Heart right ventricle (tissue), 16 donors: ENCODE measurements around the gene CIPC. TPM values are rescaled to one million over a fixed set of nuclear protein-coding genes. Genes with fewer than 3 reads are reported as not detected.

Experiments used
- ATAC-seq, 8 donors: fragments of 200-7000 bp; cut with Tn5 transposase; one replicate each; pipeline ENCODE4 v1.9.1; 2020; ENCODE audit warnings: mild to moderate bottlenecking in 8 of 8, moderate library complexity in 8 of 8, moderate number of reproducible peaks in 1 of 8
- DNase-seq, 2 donors: peaks; one replicate each; pipeline ENCODE4 v3.0.0-alpha.2; 2020
- H3K27ac ChIP-seq, 10 donors: fragments of 200-600 bp; sonication (generic) in 2 of 10; one replicate each; pipeline versions ENCODE4 v1.5.0 to v1.8.0; 2020 to 2022; ENCODE audit warnings: mild to moderate bottlenecking in 3 of 10
- H3K27me3 ChIP-seq, 7 donors: fragments of 200-600 bp; one replicate each; pipeline ENCODE4 v1.8.0; 2021 to 2022; ENCODE audit warnings: mild to moderate bottlenecking in 2 of 7
- H3K36me3 ChIP-seq, 9 donors: fragments of 200-600 bp; sonication (generic) in 1 of 9; one replicate each; pipeline versions ENCODE4 v1.5.0 to v1.8.0; 2020 to 2022; ENCODE audit warnings: mild to moderate bottlenecking in 2 of 9
- H3K4me1 ChIP-seq, 9 donors: fragments of 200-600 bp; sonication (generic) in 1 of 9; one replicate each; pipeline versions ENCODE4 v1.5.0 to v1.8.0; 2020 to 2022; ENCODE audit warnings: mild to moderate bottlenecking in 4 of 9
- H3K4me3 ChIP-seq, 10 donors: fragments of 200-600 bp; sonication (generic) in 2 of 10; one replicate each; pipeline versions ENCODE4 v1.5.0 to v1.8.0; 2020 to 2022; ENCODE audit warnings: mild to moderate bottlenecking in 7 of 10, moderate library complexity in 2 of 10
- H3K9me3 ChIP-seq, 11 donors: fragments of 200-600 bp in 10 of 11; sonication (generic) in 2 of 11; one replicate each; pipeline versions ENCODE4 v1.5.0 to v1.8.0; 2013 to 2022; ENCODE audit warnings: mild to moderate bottlenecking in 2 of 11, control low read depth in 1 of 11, moderate library complexity in 1 of 11
- CTCF ChIP-seq, 9 donors: fragments of 200-600 bp; sonication (generic) in 2 of 9; IDR thresholded peaks; one replicate each; pipeline versions ENCODE4 v1.5.0 to v1.8.0; 2021 to 2022; ENCODE audit warnings: antibody characterized with exemption in 9 of 9, mild to moderate bottlenecking in 5 of 9, moderate library complexity in 1 of 9
- WGBS, 2 donors: extraction: QIAGEN DNeasy Blood & Tissue Kit; methylation state at CpG; one replicate each; pipeline ENCODE4 v1.1.7; 2013; ENCODE audit warnings: inconsistent platforms in 1 of 2; 5-methylcytosine and 5-hydroxymethylcytosine counted together
- intact Hi-C, 10 donors: fragments of 100-400 bp; cut with DNase I; formaldehyde crosslinking; loops; one replicate each; pipeline versions ENCODE4 v1.11.1 to v1.14.2; 2022
- polyA plus RNA-seq, 2 donors: library from polyadenylated mRNA; stranded (reverse); fragments of 200-250 nt; gene quantifications; one replicate each; pipeline ENCODE4 v1.2.3, GENCODE V29; 2013
- total RNA-seq, 10 donors: library from RNA; stranded (reverse); fragmentation: NEBNext Ultra II Directional in 3 of 10; extraction: Animal tissue kit (Norgen Biotek cat#: 25700) in 3 of 10; gene quantifications; one replicate each; pipeline versions ENCODE4 v1.2.1 to v1.2.4, GENCODE V29; 2021 to 2023
- donor health status: Arrhythmogenic right ventricular cardiomyopathy.
- donor health status: ischemic (EF 13 %, LVEDD 7.1; RV severe dilation, severe dysfunction).
- donor health status: healthy with polysubstance abuse.
- donor health status: DM: no; HTN: yes; CAD: no.
- donor health status: DM: no; HTN: no; CAD: no.
- donor health status: ischemic (EF 25% LVEDD 6.9; RV normal size, moderate dysfunction).
- donor health status: ischemic (EF 25% LVEDD 5.7; RV mildly dilated, moderate dysfunction).
- donor health status: healthy.
- donor health status: DM: yes; HTN: yes; CAD: no.
- donor health status: Ischemic cardiomyopathy.
- donor health status: ischemic (EF 35%, LVEDD 5.7; RV mildly dilated, moderate dysfunction).
- donor health status: nonischemic (EF 11% LVEDD 7.7; RV severe dilation, severe dysfunction).
- donor health status: DM: yes; HTN: yes; CAD: no.
- donor health status: PGD.
- donor health status: ischemic (EF 29% LVEDD 5.4; RV normal size, mild dysfunction).
- donor health status: nonischemic (EF 23%, LVEDD 6.1; RV moderate dilation, normal function).

Gene CIPC
- total and polyA plus RNA-seq, 12 donors = 9.4 to 93.8 (median 62.5) TPM

- no peaks in the 10 kb centered on the region for H3K9me3 ChIP-seq
- TF ChIP-seq CTCF (IDR thresholded peaks at IDR 0.05) = no peak
- DNase-seq (no peak), ATAC-seq (no peak)
- peaks cover 0 to 6% (median 1%) of the 10 kb centered on the region in 9 donors for H3K4me1 ChIP-seq
- intact Hi-C loops = no loop called here
- peaks cover 0 to 53% (median 33%) of the 10 kb centered on the region in 7 donors for H3K27me3 ChIP-seq
- 64 to 72% methylated on average over 3 of the region's 3 CpGs for WGBS, 2 donors
- H3K36me3 ChIP-seq = no peaks in the 10 kb centered on the region
- H3K27ac ChIP-seq = no peak overlapping the region
- no peak overlapping the region for H3K4me3 ChIP-seq
Measured at GRCh38 chr14:77130386-77130785, 32.3 kb downstream of the CIPC start.

GRCh38 chr14:77131206-77131605 is 33.1 kb downstream of the CIPC start:
- Histone ChIP-seq H3K36me3 (no peaks in the 10 kb centered on the region), H3K4me1 (peaks cover 0 to 5% (median 0%) of the 10 kb centered on the region in 9 donors), H3K27me3 (peaks cover 0 to 56% (median 33%) of the 10 kb centered on the region in 7 donors), H3K9me3 (no peaks in the 10 kb centered on the region), H3K27ac (no peak overlapping the region), H3K4me3 (no peak overlapping the region)
- no peak for TF ChIP-seq CTCF (IDR thresholded peaks at IDR 0.05)
- DNase-seq (no peak), ATAC-seq (no peak)
- WGBS, 2 donors = 55 to 56% methylated on average over 2 of the region's 2 CpGs
- intact Hi-C loops = no loop called here

- H3K4me3 ChIP-seq = no peak overlapping the region
- H3K9me3 ChIP-seq = no peaks in the 10 kb centered on the region
- intact Hi-C loops = no loop called here
- peaks cover 0 to 64% (median 41%) of the 10 kb centered on the region in 7 donors for H3K27me3 ChIP-seq
- no peaks in the 10 kb centered on the region for H3K36me3 ChIP-seq
- no peak for DNase-seq
- no peak for TF ChIP-seq CTCF (IDR thresholded peaks at IDR 0.05)
- WGBS, 2 donors = 88 to 93% methylated on average over 5 of the region's 5 CpGs
- no peak for ATAC-seq
- H3K27ac ChIP-seq = no peak overlapping the region
- peaks cover 0 to 5% (median 0%) of the 10 kb centered on the region in 9 donors for H3K4me1 ChIP-seq
Measured at GRCh38 chr14:77131871-77132486, 33.9 kb downstream of the CIPC start.

DNA sequence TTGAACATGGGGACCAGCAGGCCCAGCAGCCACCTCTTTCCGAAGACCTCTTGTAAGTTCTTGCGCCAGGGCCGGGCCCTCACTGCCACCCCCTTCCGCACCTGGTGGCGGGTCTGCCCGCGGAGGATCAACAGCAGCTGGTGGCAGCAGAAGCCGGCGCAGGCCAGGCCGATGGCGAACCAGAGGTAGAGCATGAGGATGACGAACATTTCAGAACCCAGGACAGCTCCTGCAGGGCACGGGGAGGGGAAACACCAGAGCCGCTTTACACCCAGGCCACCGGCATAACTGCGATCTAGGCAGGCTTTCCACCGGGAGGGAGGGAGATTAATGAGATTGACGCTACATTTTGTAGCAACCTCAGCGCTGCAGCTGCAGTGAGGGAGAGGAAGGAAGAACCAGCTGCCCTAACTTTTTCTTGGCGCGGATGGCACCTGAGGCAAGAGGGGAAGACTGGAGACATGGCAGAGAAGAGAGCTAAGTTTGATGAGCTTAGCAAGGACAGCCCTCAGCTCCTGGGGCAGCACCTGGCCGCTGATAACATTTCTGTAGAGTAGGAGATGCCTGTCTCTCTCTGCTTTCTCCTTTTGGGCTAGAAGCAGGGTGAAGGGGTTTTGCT is 35.8 kb downstream of the CIPC start:
- intact Hi-C loops = no loop called here
- no peak for TF ChIP-seq CTCF (IDR thresholded peaks at IDR 0.05)
- H3K36me3 ChIP-seq = no peaks in the 10 kb centered on the region
- ATAC-seq = peak; percentile 63 to 86 (median 82)
- no peaks in the 10 kb centered on the region for H3K9me3 ChIP-seq
- 9 to 13% methylated on average over 22 of the region's 22 CpGs for WGBS, 2 donors
- no peak overlapping the region for H3K4me3 ChIP-seq
- H3K27me3 ChIP-seq = peaks cover 6 to 82% (median 60%) of the 10 kb centered on the region in 7 donors
- peak; percentile 34 to 65 for DNase-seq
- H3K4me1 ChIP-seq = peaks cover 0 to 5% (median 0%) of the 10 kb centered on the region in 9 donors
- no peak overlapping the region for H3K27ac ChIP-seq
